Measurements from ENCODE around the gene MKLN1.

Gene MKLN1

DNA sequence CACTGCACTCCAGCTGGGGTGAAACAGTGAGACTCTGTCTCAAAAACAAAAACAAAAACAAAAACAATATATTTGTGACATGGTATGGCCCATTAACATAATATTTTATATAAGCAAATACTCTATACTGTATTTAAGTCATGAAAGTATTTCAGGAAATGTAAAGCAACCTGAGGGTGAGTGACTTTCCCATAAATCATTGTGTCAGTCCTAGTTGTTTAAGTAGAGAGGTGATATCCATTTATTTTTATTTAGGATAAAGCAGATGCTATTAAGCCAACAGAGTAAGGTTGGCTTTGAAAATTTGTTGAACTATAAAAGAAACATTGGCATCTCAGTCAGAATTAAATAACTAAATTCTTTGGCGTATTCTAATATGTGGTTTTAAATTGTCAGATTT is 60.5 kb downstream of the MKLN1 start:
- Histone ChIP-seq H4K20me1 (ENCODE audit: insufficient read depth, low read length) (no peaks in the 10 kb centered on the region), H3K9me2 (ENCODE audit: low read depth, low read length) (no peaks in the 10 kb centered on the region), H3K27ac (ENCODE audit: low read depth, low read length, poor library complexity, severe bottlenecking) (no peak overlapping the region), H3K9ac (ENCODE audit: low read length) (no peak overlapping the region), H3K79me2 (ENCODE audit: insufficient read depth, low read length) (peaks cover 14% of the 10 kb centered on the region), H3K36me3 (ENCODE audit: insufficient read depth, low read length) (peaks cover 34% of the 10 kb centered on the region), H3F3A (ENCODE audit: insufficient read depth, low read length) (no peaks in the 10 kb centered on the region), H3K27me3 (ENCODE audit: insufficient read depth, low read length) (no peaks in the 10 kb centered on the region), H3K9me3 (ENCODE audit: low read length) (no peaks in the 10 kb centered on the region), H3K4me1 (ENCODE audit: insufficient read depth, low read length, severe bottlenecking) (peaks cover 2% of the 10 kb centered on the region), H2AFZ (ENCODE audit: low read length) (no peak overlapping the region), H3K4me3 (ENCODE audit: low read depth, low read length, poor library complexity, severe bottlenecking) (no peak overlapping the region), H3K4me2 (ENCODE audit: low read length) (no peak overlapping the region)
- TF ChIP-seq EZH2 (IDR thresholded peaks at IDR 0.05; ENCODE audit: borderline replicate concordance, low read length): no peak
- TF ChIP-seq, protein P1, sequence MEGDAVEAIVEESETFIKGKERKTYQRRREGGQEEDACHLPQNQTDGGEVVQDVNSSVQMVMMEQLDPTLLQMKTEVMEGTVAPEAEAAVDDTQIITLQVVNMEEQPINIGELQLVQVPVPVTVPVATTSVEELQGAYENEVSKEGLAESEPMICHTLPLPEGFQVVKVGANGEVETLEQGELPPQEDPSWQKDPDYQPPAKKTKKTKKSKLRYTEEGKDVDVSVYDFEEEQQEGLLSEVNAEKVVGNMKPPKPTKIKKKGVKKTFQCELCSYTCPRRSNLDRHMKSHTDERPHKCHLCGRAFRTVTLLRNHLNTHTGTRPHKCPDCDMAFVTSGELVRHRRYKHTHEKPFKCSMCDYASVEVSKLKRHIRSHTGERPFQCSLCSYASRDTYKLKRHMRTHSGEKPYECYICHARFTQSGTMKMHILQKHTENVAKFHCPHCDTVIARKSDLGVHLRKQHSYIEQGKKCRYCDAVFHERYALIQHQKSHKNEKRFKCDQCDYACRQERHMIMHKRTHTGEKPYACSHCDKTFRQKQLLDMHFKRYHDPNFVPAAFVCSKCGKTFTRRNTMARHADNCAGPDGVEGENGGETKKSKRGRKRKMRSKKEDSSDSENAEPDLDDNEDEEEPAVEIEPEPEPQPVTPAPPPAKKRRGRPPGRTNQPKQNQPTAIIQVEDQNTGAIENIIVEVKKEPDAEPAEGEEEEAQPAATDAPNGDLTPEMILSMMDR (IDR thresholded peaks at IDR 0.05; ENCODE audit: low read length): no peak

DNA sequence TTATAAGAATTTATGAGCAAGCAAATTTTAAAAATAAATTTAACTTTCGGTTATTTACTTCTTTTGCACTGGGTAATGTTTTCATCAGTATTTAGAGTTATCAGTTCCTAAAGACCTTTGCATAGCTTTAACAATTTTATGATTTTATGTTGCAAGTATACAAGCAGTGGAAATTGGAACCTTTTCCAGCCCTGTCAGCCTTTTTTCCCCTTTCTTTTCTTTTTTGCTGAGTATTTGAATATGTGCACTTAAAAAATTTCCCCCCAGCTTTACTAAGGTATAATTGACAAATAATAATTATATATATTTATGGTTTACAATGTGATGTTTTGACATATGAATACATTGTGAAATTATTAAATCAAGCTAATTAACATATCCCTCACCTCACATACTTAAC is 62.6 kb downstream of the MKLN1 start:
- TF ChIP-seq EZH2 (IDR thresholded peaks at IDR 0.05; ENCODE audit: borderline replicate concordance, low read length): no peak
- TF ChIP-seq, protein P1 (IDR thresholded peaks at IDR 0.05; ENCODE audit: low read length): no peak
- Histone ChIP-seq H3K27ac (ENCODE audit: low read depth, low read length, poor library complexity, severe bottlenecking) (no peak overlapping the region), H3K9me2 (ENCODE audit: low read depth, low read length) (no peaks in the 10 kb centered on the region)

DNA sequence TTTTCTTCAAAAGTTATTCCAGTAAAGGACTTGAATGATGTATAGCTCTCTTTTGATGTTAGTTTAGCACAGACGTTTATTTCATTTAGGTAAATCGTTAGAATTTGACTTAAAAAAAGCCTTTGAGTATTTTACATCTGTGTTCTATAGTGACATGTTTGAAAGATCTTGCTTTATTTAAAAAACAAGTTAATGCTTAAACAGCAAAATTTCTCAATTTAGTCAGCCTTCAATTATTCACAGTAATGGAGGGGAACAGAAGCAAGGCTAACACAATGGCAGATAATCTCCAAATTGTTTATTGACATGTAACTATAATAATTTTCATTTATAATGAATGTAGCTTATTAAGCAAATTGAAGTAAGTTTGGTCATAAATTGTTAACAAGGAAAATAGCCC is 63.5 kb downstream of the MKLN1 start:
- H3K4me1 ChIP-seq (ENCODE audit: insufficient read depth, low read length, severe bottlenecking): no peaks in the 10 kb centered on the region
- H3K79me2 ChIP-seq (ENCODE audit: insufficient read depth, low read length): peaks cover 7% of the 10 kb centered on the region; the same call in 1 of the 2 replicates
- no peaks in the 10 kb centered on the region for H4K20me1 ChIP-seq (ENCODE audit: insufficient read depth, low read length)
- H3F3A ChIP-seq (ENCODE audit: insufficient read depth, low read length): no peaks in the 10 kb centered on the region
- H3K36me3 ChIP-seq (ENCODE audit: insufficient read depth, low read length): peaks cover 45% of the 10 kb centered on the region
- no peak overlapping the region for H2AFZ ChIP-seq (ENCODE audit: low read length)
- TF ChIP-seq, protein P1 (IDR thresholded peaks at IDR 0.05; ENCODE audit: low read length): no peak
- no peak for TF ChIP-seq EZH2 (IDR thresholded peaks at IDR 0.05; ENCODE audit: borderline replicate concordance, low read length)
- H3K4me2 ChIP-seq (ENCODE audit: low read length): no peak overlapping the region
- no peaks in the 10 kb centered on the region for H3K27me3 ChIP-seq (ENCODE audit: insufficient read depth, low read length)
- H3K27ac ChIP-seq (ENCODE audit: low read depth, low read length, poor library complexity, severe bottlenecking): no peak overlapping the region
- no peak overlapping the region for H3K4me3 ChIP-seq (ENCODE audit: low read depth, low read length, poor library complexity, severe bottlenecking)
- H3K9me3 ChIP-seq (ENCODE audit: low read length): no peaks in the 10 kb centered on the region
- H3K9ac ChIP-seq (ENCODE audit: low read length): no peak overlapping the region
- no peaks in the 10 kb centered on the region for H3K9me2 ChIP-seq (ENCODE audit: low read depth, low read length)

More for the DNA sequence above, 62.6 kb downstream of the MKLN1 start:
- Histone ChIP-seq H2AFZ (ENCODE audit: low read length) (no peak overlapping the region), H3K4me2 (ENCODE audit: low read length) (no peak overlapping the region), H3K36me3 (ENCODE audit: insufficient read depth, low read length) (peaks cover 45% of the 10 kb centered on the region), H3K9ac (ENCODE audit: low read length) (no peak overlapping the region), H3K79me2 (ENCODE audit: insufficient read depth, low read length) (peaks cover 5% of the 10 kb centered on the region), H3F3A (ENCODE audit: insufficient read depth, low read length) (no peaks in the 10 kb centered on the region), H3K4me1 (ENCODE audit: insufficient read depth, low read length, severe bottlenecking) (no peaks in the 10 kb centered on the region), H3K9me3 (ENCODE audit: low read length) (no peaks in the 10 kb centered on the region), H3K27me3 (ENCODE audit: insufficient read depth, low read length) (no peaks in the 10 kb centered on the region), H4K20me1 (ENCODE audit: insufficient read depth, low read length) (no peaks in the 10 kb centered on the region), H3K4me3 (ENCODE audit: low read depth, low read length, poor library complexity, severe bottlenecking) (no peak overlapping the region)

Measured in OCI-LY1 (cell line).